LoVo (cell line): ENCODE results near the gene FOXJ3.
"Not testable (repeated sequence)": the region's sequence is repeated elsewhere in the genome, so short reads cannot be mapped to it uniquely, and the experiment has no call there.

Source experiments
- DNase-seq: peaks from one replicate; pipeline ENCODE4 v3.0.0-alpha.2; 2016; ENCODE audit warnings: low spot score

The FOXJ3 gene

DNA sequence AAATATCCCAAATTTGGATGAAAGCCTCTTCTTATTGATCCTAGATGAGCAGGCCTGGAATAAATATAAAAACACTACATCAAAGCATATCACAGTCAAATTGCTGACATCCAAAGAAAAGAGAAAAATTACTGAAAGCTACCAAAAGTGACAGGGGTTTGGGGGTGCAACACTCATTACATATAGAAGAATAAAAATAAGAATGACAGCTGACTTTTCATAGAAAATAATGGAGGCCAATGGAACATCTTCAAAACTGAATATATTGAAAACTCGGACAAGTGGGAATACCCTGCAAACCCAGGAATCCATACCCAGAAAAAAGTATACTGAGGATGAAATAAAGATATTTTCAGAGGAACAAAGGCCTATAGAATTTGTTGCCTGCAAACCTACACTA lies 84.0 kb downstream of the FOXJ3 start:
- no peak for DNase-seq

DNA sequence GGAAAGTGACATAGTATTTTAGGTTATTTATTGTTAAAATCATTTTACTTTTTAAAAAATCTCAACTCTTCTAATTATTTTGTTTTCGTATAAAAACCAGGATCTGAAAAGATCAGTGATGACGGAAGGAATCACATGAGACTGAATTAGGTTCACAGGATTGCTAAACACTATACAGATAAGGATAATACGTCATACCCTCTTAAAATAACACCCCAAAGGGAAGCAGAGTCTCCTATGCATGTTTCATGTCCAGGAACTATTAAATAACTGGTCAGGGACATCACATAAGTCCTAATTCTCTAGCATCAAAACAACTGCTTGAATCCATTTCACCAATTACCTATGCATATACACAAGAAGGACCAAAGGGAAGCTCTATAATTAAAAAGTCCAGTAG lies 84.9 kb downstream of the FOXJ3 start:
- DNase-seq = no peak

DNA sequence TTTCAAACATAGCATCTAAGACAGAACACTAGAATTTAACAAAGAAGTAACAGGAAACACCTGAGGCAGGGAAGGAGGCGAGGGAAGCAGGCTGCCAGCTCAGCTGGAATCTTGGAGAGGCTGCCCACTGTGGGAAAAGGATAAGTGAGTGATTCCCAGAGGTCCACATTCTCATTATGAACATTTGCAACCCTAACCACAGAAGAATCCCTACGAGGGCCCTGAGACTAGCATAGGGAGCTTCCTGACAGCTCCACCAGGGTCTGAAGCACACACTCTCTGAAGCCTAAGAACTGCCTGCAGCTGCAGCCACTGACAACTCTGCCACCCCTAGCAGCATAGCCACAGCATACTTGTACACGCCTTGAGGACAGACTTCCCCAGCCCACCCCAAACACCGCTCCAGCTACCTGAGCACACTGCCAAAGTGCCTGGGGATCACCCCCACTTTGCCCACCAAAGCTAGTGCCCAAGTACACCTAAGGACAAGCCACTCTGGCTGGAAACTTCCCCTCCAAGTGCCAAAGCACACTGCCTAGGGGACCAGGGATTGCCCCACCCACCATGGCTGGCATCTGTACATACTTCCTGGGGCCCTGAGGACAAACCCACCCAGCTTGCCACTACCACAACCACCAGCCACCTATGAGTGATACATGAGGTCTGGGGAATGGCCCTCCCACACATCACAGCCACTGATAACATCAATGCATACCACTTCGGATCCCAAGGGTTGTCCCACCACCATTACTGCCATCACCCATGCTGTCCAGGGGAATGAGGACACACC lies 93.9 kb downstream of the FOXJ3 start:
- no peak for DNase-seq

DNA sequence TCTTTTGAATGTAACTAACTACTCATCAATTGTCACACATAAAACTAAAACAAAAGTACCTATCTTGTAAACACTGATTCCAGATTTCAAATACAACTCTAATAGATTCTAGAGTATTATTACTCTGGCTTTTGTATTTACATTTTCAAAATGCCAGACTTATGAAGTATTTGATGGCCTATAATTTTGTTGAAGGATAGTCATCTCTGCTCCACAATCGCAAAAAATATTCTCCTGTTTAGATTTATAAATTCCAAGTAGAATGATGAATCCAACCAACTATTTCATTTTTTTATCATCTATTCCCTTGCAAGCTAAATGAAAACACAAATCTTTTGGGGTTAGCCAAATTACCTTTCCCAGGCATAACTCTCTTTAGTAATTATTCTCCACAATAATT lies 95.5 kb downstream of the FOXJ3 start:
- no peak for DNase-seq

DNA sequence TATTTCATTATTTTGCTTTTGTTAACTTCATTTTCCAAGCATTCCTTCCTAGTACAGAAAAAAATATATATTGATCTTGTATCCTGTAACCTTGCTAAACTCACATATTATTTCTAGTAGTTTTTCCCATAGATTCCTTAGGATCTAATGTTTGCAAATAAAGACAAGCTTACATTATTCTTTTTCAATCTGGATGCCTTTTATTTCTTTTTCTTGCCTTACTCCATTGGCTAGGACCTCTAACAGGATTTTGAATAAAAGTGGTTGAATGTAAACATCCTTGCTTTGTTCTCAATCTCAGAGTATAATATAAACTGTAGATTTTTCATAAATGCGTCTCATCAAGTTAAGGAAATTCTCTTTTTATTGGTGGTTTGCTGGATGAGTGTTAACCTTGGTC lies 96.0 kb downstream of the FOXJ3 start:
- DNase-seq = no peak

DNA sequence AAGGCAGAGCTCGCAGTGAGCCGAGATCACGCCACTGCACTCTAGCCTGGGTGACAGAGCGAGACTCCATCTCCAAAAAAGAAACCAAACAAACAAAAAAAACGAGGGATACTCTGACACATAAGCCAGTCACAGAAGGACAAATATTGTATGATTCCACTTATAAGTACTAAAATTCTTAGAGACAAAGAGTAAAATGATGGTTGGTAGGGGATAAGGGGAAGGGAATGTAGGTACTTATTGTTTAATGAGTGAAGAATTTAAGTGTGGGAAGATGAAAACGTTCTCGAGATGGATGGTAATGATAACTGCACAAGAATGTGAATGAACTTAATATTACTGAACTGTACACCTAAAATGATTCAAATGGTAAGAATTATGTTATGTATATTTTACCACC lies 103.8 kb downstream of the FOXJ3 start:
- DNase-seq = no peak

DNA sequence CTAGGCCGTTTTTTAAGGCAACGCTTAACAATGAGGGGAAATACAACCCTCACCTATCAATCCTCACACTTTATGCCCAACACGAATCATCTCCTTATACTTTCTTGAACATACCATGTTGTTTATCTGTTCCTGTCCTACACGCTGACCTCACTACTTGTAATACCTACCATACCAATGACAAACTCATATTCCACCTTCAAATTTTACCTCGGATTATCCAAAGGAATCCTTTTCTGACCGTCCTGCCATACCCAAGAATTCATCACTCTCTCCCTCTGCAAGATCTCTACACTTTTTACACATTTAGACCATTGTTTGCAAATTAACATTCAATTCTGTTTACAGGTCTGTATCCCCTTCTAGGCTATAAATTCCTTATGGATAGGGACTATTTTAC lies 106.1 kb downstream of the FOXJ3 start:
- DNase-seq = no peak

DNA sequence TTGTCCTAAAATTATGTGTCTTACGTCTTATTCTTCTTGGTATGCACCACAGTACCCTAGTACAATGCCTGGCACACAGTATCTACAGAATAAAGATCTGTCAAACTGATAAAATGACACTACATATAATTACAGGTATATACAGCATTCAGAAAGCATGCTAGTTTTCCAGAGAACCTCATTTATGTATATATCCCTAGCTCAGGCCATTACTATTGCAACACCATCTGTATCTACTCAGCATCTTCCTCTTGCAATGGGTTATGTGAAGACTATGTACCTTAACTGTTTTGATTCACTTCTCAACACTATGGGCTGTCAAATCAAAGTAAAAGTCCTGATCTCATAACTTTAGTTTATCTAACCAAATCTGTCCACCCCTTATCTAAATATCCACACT lies 112.0 kb downstream of the FOXJ3 start:
- DNase-seq = no peak

DNA sequence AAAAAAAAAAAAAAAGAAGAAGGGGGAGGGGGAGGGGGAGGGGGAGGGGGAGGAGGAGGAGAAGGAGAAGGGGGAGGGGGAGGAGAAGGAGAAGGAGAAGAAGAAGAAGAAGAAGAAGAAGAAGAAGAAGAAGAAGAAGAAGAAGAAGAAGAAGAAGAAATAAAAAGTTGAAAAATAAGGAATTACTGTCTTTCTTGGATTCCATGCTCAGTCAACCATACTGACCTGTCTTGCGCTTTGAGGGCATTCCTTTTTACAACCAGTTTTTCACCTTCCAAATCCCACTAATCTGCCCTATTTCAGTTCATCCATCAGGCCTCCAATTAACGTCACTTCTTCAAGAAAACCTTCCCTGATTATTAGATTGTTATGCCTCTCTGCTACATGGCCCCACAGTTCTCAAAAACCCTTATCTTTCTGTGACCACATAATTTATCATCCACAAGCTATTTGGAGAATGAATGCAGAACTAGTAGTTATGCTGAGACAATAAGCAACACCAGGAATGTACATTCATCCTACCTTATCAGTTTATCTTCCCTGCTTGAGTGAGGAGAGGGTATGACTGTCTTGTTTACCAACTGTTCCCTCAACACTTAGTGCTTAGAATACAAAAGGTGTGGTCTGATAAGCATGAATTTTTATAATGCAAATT lies 113.0 kb downstream of the FOXJ3 start:
- no peak for DNase-seq

DNA sequence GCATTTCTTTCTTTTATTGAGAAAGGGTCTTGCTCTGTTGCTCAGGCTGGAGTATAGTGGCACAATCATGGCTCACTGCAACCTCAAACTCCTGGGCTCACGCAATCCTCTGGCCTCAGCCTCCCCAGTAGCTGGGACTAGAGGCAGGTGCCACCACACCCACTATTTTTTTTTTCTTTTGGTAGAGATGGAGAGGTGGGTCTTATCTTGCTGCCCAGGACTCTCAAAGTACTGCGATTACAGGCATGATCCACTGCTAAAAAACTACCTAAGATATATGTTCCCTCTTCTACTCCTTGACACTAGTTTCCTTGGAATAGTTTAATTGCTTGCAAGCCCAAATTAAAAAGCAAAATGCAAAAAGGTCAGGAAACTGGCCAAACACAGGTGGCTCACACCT lies 113.6 kb downstream of the FOXJ3 start:
- DNase-seq = no peak

DNA sequence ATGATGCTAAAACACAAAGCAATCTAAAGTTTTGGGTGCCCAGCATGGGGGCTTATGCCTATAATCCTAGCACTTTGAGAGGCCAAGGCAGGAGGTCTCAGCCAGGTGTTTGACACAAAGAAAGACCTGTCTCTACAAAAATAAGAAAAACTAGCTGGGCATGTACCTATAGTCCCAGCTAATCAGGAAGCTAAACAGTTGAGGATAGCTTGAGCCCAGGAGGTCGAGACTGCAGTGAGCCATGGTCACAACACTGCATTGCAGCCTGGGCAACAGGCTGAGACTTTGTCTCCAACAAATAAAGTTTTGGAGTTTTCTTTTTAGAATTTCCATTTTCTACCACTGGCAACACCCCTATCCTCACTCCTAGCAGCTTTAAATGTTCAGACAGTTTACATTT lies 115.4 kb downstream of the FOXJ3 start:
- no peak for DNase-seq

DNA sequence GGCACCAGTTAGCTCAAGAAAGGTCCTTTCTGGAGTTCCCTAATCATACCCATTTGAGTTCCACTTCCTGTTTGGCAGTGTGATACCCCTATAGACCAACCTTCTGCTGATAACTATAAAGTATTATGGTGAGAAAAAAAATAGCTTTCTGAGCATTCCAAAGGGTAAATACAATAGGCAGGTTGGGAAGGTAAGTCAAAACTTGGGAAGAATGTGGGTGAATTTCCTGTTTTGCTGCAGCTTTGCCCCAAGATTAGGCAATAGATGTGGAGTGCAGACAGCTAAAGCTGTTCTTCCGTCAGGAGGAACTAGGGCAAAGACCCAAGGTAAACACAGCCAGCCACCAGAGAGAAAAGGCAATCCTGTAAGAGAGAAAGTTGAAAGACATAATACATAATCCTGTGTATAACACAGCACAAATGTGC lies 120.6 kb downstream of the FOXJ3 start:
- DNase-seq = no peak

DNA sequence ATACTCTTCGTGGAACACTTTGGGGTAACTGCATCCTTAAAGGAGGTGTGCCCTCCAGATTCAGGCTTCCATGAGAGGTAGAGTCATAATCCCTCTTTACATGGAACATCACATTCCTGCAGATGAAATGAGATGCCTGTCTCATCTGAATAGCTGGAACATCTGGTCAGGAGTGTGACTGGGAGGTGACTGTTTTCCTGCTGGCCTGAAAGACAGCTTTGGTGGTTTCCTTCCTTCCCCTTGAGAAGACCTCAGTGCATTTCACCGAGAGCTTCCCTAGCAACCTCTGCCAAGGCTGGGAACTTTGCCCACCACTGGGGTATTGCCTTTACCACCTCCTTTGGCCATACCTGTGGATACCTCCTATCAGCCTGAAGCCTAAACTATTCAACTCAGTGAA lies 123.8 kb downstream of the FOXJ3 start:
- DNase-seq = no peak

DNA sequence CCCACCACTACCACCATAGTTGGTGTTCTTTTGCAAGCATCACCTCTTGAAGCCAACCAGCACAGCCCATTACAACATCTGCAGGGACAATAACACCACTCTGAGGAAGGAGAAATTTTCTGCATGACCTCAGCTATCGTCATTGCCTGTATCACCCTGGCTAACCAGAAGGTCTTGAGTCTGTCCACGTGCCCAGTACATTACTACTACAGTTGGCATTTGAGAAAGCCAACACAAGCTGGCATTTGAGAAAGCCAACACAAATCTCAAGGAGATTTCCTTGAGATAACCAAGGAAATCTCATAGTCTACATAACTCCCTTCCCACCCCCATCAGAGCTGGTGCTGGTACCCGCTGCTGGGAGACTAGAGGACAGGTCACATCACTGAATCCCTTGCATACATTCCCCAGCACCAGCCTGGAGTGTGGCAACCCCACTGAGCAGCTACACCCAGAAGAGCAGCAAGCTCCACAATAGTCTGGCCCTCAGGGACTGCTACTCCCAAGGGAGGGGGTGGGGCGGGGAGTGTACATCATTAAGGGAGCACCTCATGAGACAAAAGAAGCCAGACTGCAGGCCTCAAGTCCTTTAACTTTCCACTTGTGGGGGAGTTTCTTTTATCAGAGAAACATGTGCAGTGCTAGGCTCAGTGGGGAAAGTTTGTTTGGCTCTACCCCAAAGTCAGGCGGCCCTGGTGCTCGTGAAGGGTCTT lies 124.5 kb downstream of the FOXJ3 start:
- no peak for DNase-seq

DNA sequence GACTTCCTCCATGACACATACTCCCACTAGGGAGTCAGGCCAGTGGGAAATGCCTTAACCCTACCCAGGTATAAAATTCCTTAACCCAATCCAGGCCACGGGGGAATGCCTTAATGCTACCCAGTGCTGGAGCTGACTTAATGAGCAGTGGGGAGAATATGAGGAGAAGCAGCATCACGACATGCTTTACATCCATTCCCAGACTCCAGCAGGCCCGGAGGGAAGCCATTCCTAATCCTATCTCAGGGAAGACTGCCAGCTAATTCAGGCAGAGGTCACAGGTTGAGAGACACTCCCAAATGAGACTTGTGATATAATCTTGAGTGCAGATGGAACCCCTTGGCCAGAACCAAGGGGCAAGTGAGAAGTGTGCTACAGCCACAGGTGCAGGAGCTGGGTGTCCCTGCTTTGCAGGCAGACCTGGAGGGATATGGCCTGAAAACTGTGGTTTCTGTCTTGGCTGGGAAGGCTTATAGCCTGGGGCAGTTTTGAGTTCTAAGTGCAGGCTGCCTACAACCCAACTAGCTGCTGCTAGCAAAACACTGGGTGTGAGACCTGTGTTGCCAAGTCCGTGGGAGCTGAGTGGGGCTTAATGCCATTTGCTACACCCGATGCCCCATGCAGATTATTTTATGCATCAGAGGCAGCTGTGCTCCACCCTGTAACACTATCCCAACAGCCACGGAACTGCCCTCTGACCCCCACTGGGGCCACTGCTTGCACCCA lies 125.3 kb downstream of the FOXJ3 start:
- DNase-seq = no peak

DNA sequence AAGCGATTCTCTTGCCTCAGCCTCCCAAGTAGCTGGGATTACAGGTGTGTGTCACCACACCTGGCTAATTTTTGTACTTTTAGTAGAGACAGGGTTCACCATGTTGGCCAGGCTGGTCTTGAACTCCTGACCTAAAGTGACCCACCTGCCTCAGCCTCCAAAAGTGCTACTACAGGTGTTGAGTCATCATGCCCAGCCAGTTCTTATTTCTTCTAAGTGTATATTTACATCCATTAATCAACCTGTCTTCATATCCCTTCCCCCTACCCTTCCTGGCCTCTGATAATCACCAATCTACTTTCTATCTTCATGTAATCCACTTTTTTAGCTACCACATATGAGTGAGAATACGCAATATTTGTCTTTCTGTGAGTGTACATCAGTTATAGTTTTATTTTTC lies 128.1 kb downstream of the FOXJ3 start:
- DNase-seq = not testable (repeated sequence)

DNA sequence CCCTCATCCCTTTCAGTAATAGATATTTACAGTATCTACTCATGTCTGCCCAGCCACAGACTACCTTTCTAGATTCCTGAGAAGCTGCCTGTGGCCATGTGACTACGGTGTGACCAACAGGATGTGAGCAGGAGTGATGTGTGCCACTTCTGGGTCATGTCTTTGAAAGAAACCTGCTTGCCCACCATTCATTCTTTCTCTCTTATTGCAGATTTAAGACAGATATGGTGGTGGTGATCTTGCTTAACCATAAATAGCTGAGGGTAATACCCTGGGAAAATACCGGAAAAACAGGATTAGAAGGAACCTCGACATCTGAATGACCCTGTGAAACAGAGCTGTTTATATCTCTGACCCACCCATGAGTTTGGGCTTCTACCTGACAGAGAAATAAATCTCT lies 128.9 kb downstream of the FOXJ3 start:
- DNase-seq = no peak

DNA sequence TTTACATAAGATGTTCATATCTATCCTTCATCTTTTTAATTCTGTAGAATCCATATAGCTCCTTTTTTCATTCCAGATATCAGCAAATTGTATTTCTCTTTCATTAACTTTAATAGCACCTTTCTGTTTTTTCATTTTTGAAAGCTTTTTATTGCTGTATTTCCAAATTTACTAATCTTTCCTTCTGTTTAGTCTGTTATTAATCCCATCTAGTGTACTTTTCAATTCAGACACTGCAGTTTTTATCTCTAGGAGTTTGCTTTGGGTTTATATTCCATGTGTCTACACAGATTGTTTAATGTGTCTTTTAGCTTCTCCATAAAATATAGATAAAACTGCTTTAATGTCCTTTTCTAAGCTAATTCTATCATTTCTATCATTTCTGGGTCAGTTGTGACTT lies 133.0 kb downstream of the FOXJ3 start:
- no peak for DNase-seq

DNA sequence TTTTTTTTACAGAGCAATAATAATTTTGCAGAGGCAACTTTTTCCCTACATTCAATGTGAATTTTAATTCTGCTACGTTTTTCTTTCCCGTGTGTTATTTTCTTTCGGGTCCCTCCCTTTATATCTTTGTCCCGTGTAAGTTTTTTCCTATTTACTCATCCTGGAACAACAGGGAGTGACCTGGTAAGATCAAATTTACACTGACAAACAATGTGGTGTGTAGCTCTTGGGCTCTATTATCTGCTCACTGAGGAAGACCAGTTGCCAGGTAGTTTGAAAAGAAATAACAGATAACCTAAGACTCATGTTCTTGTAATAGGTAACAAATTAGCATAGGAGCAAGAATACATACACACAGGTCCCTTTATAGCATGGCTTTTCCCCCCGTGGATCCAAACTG lies 136.8 kb downstream of the FOXJ3 start:
- no peak for DNase-seq

DNA sequence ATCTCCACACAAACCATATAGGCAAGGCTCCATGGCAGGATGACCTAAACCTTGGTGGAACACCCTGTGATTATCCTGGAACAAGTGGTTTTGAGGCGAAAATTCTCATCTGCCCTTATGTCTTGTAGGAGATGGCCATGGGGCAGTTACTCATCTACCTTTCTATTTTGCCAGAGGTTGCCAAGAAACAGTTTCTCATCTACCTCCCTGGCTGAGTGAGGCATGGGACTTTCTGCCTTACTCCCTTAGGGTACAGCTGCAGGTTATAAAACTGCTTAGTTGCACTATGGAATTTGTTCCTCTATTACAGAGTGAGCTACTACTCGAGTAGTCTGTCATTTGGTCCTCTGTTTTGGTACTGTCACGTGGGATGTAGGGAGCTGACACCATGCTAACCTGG lies 139.2 kb downstream of the FOXJ3 start:
- no peak for DNase-seq

DNA sequence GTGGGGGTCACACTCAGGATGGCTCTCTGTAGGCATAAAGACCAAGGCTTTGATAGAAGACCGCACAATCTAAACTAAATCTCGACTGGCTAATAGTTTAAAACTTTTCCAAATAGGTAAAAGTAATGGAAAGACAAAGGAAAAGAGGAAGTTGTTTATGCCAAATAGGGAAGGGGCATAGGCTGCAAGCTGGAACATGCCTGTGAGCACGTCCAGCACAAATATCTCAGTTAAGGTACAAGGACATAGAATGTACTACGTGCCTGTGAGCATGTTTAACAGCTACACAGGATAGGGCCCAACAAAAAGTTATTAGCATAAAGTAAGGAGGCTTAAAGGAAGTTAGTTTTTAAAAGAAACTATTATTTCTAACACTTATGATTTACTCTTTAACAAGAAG lies 142.9 kb downstream of the FOXJ3 start:
- no peak for DNase-seq

DNA sequence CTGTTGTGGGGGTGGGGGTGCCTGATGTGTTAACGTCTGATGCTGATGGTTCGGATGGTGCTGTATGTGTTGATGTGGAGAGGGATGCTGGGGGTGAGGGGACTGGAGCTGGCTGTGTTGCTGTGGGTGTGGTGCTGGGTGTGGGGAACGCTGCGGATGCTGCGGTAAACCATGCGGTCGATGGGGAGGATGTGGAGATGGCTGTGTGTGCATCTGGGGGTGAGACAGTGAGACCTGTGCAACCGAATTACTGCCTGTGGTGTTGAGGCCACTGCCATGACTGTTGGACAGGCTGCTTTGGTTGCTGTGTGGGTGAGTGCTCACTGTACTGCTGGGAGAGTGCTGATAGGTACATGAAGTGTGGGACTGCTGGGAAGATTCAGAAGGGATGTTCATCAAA lies 143.7 kb downstream of the FOXJ3 start:
- no peak for DNase-seq
